Hematopoietic multipotent progenitor cell treated with erythropoietin and hydrocortisone succinate and interleukin-3 and kit ligand, for 17 days (in vitro differentiated cells): ENCODE measurements around the gene GDF9.

ENCODE experiments used
- DNase-seq: peaks from one replicate; pipeline ENCODE4 v3.0.0-alpha.2; 2015; ENCODE audit warnings: low spot score

The GDF9 gene, protein sequence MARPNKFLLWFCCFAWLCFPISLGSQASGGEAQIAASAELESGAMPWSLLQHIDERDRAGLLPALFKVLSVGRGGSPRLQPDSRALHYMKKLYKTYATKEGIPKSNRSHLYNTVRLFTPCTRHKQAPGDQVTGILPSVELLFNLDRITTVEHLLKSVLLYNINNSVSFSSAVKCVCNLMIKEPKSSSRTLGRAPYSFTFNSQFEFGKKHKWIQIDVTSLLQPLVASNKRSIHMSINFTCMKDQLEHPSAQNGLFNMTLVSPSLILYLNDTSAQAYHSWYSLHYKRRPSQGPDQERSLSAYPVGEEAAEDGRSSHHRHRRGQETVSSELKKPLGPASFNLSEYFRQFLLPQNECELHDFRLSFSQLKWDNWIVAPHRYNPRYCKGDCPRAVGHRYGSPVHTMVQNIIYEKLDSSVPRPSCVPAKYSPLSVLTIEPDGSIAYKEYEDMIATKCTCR

GRCh38 chr5:132866342-132867045, at the start of gene GDF9, which contains the start of gene UQCRQ:
TSS of gene GDF9 (minus strand) at chr5:132866469. CDS start at chr5:132864533, 1,936 bp downstream.
TSS of gene UQCRQ (plus strand) at chr5:132866642. CDS start at chr5:132866882, 240 bp downstream.
- DNase-seq: peak; percentile 99

- DNase-seq: no peak
Measured at GRCh38 chr5:132915681-132916080, 49.4 kb upstream of the GDF9 start.

DNA sequence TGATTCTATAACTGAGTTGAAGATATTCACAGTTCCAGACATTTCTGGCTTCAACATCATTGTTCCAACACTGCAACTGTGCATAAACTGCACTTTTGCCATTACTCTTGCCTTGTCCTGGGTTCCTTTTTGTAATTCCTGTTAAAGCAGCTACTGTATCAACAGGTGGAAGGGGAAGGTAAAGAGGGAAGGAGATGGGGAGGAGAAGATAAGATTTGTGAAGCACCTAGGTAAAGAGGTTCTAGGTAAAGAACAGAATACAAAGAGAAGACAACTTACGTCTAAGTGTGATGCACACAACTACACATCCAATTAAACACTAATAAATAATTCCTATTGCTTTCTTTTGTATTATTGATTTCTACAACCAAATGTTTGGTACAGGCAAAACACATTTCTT, 43.4 kb upstream of the GDF9 start:
- DNase-seq: no peak

- DNase-seq: no peak
Measured at GRCh38 chr5:132907161-132907560, 40.9 kb upstream of the GDF9 start.

- DNase-seq: peak; percentile 36
Measured at GRCh38 chr5:132905938-132906337, 39.7 kb upstream of the GDF9 start.

DNA sequence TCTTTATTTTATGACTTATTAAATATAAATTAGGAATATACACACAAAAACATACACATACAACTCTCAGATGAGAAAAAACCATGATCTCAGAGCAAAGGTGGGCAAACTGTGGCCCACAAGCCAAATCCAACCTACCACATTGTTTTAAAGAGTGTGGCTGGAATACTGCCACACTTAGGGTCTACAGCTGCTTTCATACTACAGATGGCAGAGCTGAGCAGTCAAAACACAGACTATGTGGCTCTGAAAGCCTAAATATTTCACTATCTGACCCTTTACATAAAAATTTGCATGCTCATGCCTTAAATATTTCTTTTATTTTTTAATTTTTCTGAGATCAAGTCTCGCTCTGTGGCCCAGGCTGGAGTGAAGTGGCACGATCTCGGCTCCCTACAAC, 35.5 kb upstream of the GDF9 start:
- DNase-seq: no peak

DNA sequence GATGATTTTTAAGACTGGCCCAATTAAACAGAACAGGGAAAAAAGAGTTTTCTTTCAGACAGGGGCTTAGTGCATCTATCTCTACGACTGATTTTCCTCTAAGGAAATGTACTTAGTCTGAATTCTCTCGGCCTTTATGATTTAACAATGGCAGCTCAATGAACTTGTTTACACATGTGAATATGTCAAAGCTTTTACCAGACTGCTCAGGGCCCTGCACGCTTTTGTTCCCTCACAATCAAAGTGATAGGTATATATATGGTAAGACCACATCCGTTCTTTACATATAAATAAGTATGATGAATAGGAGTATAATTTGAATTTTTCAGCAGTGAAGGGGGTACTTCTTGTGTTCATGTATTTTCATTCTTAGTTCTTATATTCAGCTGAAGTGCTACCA, 34.8 kb upstream of the GDF9 start:
- no peak for DNase-seq

DNA sequence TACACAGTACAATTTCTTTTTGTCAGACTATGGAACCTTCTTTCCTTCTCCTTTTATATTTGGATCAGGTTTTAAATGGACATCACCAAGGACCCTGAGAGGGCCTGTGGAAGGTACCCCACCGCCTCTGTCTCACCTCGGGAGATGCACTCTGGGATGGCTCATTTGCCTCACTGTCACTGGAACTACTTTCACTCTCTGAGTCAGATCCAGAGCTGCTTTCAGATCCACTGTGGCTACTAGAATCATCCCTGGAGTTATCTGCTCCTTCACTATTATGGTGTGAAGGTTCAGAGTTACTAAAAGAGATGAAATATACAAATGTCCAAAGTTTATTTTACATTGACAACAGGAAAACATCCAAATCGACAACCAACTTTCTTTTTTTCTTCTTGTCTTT, 31.8 kb upstream of the GDF9 start:
- no peak for DNase-seq

- DNase-seq: no peak
Measured at GRCh38 chr5:132896685-132897084, 30.4 kb upstream of the GDF9 start.

GRCh38 chr5:132895719-132896305, 29.5 kb upstream of the GDF9 start:
- no peak for DNase-seq

- no peak for DNase-seq
Measured at GRCh38 chr5:132890817-132891216, 24.5 kb upstream of the GDF9 start.

- no peak for DNase-seq
Measured at GRCh38 chr5:132889501-132889900, 23.2 kb upstream of the GDF9 start.

GRCh38 chr5:132887283-132887682, 21.0 kb upstream of the GDF9 start:
- no peak for DNase-seq

GRCh38 chr5:132886064-132886823, 20.0 kb upstream of the GDF9 start:
- no peak for DNase-seq

DNA sequence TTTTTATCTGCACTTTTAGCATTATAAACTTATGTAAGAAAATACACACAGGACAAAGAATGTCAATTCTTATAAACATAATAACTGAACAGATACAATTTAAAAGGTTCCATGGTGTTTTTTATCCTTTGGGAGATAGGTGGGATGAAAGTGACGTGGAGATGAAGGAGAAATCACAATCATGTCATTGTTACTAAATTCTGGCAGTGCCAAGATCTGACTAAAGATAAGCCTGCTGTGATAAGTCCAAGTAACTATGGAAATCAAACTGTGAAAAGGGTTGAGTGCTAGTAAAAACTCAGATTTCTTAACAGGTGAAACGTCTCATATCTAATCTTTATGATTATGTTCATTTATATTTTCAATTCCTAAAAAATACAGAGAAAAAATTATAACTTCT, 18.3 kb upstream of the GDF9 start:
- DNase-seq: no peak

GRCh38 chr5:132883261-132883834, 17.1 kb upstream of the GDF9 start:
- peak; percentile 59 for DNase-seq

- DNase-seq: peak; percentile 78
Measured at GRCh38 chr5:132877938-132878337, 11.7 kb upstream of the GDF9 start.

GRCh38 chr5:132877466-132877865, 11.2 kb upstream of the GDF9 start:
- no peak for DNase-seq

GRCh38 chr5:132876020-132876759, 9.9 kb upstream of the GDF9 start:
- no peak for DNase-seq

- DNase-seq: no peak
Measured at GRCh38 chr5:132873930-132874271, 7.6 kb upstream of the GDF9 start.
